GM18502 (cell line): ENCODE results near the gene CCDC50.
A peak's percentile ranks its signal among the peaks of the same experiment; 100 is the strongest.

Experiments
- ATAC-seq: cut with Tn5 transposase; IDR thresholded peaks from one replicate; pipeline ENCODE4 v1.9.1; 2021; ENCODE audit warnings: mild to moderate bottlenecking; ENCODE audit not compliant: unreplicated experiment, poor library complexity

CCDC50 gene

GRCh38 chr3:191328962-191329653, at the start of gene CCDC50:
Gene CCDC50 (plus strand): TSS chr3:191329394. CDS start chr3:191329675, 281 bp downstream.
- ATAC-seq = peak; percentile 81

- no peak for ATAC-seq
Observed at GRCh38 chr3:191280111-191280510, 49.1 kb upstream of the CCDC50 start.

GRCh38 chr3:191280882-191281281, 48.3 kb upstream of the CCDC50 start:
- ATAC-seq = no peak

DNA sequence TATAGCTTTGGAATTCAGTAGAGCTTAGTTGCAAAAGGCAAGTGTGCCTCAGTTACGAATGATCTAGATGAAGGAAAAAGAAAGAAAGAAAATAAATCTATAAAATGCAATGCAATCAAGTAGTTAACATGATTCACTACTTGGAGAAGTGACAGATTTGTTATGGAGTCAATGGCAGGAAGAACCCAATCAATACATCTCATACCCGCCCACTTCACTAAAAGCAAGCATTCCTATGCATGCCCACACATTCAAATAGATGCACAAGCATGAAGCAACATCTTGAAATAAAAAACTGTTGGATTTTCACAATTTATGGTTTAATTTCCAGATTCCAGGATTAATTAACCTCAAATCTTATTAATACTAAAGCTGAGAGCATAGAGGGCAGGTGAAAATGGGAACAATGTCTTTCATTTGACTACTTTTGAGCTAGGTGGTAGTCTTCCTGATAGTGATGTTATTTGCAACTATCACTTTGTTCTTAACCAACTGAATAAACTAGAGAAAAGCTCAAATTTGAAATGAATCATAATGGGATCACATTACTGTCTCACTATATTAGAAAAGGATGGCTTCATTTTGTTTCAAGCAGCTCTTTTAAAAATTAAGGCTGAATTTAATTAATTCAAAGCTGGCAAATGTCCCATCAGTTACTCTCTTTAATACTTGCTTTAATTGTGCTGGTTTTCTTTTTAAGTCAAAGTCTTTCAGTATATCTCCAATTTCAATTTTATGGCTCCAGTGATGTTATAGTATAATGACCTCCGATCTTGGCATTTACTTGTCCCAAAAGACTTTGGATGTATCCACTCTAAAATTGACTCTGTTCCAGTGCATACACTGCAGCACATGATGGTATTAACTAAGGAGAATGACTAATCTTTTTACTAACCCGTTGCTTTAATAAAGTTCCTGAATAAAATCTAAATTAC, 46.7 kb upstream of the CCDC50 start:
- ATAC-seq = no peak

GRCh38 chr3:191283400-191283799, 45.8 kb upstream of the CCDC50 start:
- ATAC-seq = peak; percentile 73

DNA sequence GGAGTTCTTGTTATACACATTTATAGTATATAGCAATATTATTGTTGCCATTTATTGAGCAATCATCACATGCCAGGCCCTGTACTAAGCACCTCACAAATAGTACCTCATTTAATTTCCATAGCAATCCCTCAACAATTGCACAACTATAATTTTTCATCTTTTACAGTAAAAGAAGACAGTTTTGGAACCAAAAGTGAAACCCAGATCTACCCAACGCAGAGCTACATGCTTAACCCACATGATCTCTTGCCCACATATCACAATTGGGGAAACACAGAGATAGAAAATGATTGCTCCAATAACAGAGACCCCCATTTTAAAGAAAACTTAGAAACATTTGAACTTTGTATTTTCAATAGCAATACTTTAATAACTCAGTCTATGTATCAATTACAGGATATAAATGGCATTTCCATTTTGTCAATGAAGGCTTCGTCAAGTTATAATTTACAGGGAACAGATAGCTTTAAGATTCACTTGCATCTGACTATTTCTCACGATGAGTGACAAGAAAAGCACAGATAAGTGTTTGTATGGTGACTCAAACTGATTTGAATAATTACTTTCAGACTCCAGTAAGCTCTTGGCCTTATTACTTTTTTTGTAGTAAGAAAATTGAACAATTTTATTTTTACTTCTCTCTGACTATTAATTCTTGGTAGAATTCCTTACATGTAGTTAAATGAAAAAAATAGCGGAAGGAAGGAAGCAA, 38.7 kb upstream of the CCDC50 start:
- ATAC-seq = peak; percentile 90

- ATAC-seq = no peak
Observed at GRCh38 chr3:191292243-191293015, 36.8 kb upstream of the CCDC50 start.

DNA sequence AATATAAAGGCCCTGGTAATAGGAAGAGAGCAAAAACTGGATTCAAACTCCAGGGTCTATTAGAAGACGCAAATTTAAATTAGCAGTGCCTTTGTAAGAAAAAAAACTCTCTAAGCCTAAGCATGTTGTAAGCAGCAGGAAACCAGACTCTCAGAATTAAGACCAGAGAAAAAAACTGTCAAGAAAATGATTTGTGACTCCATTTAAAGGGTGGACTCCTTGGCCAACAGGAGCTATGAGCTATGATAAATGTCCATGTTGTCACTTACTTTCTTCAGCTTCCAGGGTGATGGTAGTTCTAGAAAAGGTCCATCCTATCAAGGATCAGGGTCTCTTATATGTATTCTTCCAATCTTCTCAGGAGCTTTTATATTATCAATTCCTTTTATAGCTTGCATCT, 34.9 kb upstream of the CCDC50 start:
- no peak for ATAC-seq

GRCh38 chr3:191296041-191296541, 33.1 kb upstream of the CCDC50 start:
- ATAC-seq = peak; percentile 82

GRCh38 chr3:191298846-191299245, 30.3 kb upstream of the CCDC50 start:
- no peak for ATAC-seq

DNA sequence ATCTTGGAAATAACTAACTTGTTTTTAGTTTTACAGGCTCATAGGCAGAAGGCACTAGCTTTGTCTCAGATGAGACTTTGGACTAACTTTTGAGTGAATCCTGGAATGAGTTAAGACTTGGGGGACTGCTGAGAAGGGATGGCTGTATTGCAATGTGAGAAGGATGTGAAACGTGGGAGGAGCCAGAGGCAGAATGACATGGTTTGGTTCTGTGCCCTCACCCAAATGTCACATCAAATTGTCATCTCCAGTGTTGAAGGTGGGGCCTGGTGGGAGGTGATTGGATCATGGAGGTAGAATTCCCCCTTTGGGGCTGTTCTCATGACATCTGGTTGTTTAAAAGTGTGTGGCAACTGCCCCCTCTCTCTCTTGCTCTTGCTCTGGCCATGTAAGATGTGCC, 28.8 kb upstream of the CCDC50 start:
- peak; percentile 33 for ATAC-seq

DNA sequence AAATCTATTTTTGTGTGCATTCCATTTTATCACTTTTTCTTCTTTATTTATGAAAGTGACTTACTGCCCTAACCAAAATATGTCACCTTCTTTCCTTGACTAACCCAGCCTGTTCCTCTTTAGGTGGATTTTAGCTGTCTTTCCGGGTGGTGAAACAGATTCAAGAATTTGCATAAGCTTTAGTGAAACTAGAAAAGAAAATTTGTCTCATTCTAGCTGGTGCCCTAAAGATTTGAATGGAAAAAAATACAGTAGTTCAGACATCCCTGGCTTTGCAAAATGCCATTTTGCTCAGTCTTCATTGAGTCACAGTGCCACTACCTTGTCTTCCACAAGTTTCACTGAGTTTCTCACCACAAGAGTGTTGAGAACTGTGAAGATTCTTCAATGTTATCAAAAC, 28.2 kb upstream of the CCDC50 start:
- peak; percentile 85 for ATAC-seq

DNA sequence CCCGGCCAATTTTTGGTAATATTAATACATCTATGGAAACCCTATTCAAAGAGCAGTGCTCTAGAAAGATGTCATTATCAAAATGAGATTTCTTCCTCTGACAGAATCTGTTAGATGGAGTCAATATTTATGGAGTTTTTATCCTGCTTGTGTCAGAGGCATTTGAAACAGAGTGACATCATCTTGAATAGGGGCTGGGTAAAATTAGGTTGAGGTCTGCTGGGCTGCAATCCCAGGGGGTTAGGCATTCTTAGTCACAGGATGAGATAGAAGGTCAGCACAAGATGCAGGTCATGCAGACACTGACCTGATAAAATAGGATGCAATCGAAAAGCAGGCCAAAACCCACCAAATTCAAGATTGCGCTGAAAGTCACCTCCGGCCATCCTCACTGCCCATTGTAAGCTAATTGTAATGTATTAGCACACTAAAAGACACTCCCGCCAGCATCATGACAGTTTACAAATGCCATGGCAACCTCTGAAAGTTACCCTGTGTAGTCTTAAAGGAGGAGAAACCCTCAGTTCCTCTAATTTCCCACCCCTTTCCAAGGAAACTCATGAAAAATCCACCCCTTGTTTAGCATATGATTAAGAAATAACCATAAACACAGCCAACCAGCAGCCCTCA, 27.3 kb upstream of the CCDC50 start:
- no peak for ATAC-seq

DNA sequence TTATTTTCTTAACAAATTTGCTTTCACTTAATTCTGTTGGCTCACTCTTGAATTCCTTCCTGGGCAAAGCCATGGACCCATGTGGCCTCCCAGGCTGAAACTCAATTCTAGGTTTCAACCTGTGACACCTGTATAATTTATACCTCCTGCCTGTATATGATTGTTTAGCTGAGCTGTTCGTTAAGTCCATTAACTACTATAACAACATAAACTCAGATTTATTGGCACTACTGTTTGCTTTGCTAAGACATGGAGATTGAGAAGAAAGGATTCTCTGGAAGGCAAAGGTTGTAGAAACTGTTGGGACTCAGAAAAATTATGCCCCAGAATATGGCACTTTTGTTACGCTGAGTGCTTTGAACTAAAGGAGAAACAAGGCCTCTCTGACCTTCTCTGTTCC, 26.7 kb upstream of the CCDC50 start:
- no peak for ATAC-seq

- no peak for ATAC-seq
Observed at GRCh38 chr3:191303596-191303995, 25.6 kb upstream of the CCDC50 start.

DNA sequence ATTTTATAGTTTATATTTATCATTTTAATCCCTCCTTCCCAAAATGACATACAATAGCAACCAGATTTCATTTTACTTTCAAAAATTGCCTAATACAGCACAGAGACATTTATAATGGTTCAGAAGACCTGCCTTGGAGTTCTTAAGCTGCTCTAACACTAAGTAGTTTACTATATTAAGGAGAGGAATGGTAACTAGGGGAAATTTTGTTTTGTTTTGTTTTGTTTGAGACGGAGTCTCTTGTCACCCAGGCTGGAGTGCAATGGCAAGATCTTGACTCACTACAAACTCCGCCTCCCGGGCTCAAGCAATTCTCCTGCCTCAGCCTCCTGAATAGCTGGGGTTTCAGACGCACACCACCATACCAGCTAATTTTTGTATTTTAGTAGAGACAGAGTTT, 22.8 kb upstream of the CCDC50 start:
- no peak for ATAC-seq

GRCh38 chr3:191307341-191307740, 21.9 kb upstream of the CCDC50 start:
- no peak for ATAC-seq

GRCh38 chr3:191313296-191313695, 15.9 kb upstream of the CCDC50 start:
- no peak for ATAC-seq

GRCh38 chr3:191314109-191314728, 15.0 kb upstream of the CCDC50 start:
- no peak for ATAC-seq
